ENCODE measurements around the gene FBXO33.

The FBXO33 gene

GRCh38 chr14:39451811-39452210 lies 19.6 kb upstream of the FBXO33 start:
- Histone ChIP-seq H3K4me1 (ENCODE audit: low read length) (peaks cover 10% of the 10 kb centered on the region), H3K9me2 (replicated peaks; ENCODE audit: insufficient read depth, low read length) (no peaks in the 10 kb centered on the region), H3K27me3 (replicated peaks; ENCODE audit: insufficient read depth, low read length) (no peaks in the 10 kb centered on the region), H3F3A (ENCODE audit: insufficient read depth, low read length) (peaks cover under 1% of the 10 kb centered on the region; the same call in 1 of the 2 replicates), H3K4me2 (ENCODE audit: low read depth, low read length) (no peak overlapping the region), H3K36me3 (replicated peaks; ENCODE audit: insufficient read depth, low read length) (no peaks in the 10 kb centered on the region), H3K79me2 (ENCODE audit: low read length) (no peaks in the 10 kb centered on the region), H3K27ac (ENCODE audit: low read length) (no peak overlapping the region), H4K20me1 (ENCODE audit: insufficient read depth, low read length) (no peaks in the 10 kb centered on the region), H3K9ac (ENCODE audit: low read length) (no peak overlapping the region), H3K9me3 (replicated peaks; ENCODE audit: insufficient read depth, low read length) (no peaks in the 10 kb centered on the region), H3K4me3 (ENCODE audit: low read length) (no peak overlapping the region), H2AFZ (ENCODE audit: low read length) (no peak overlapping the region)
- DNase-seq = no peak
- no peak for TF ChIP-seq EZH2phosphoT487 (IDR thresholded peaks at IDR 0.05; ENCODE audit: low read length)
- no peak for TF ChIP-seq CTCF (IDR thresholded peaks at IDR 0.05; ENCODE audit: low read length)
- TF ChIP-seq EZH2 (optimal IDR thresholded peaks at IDR 0.05; ENCODE audit: low read depth, low read length) = no peak

DNA sequence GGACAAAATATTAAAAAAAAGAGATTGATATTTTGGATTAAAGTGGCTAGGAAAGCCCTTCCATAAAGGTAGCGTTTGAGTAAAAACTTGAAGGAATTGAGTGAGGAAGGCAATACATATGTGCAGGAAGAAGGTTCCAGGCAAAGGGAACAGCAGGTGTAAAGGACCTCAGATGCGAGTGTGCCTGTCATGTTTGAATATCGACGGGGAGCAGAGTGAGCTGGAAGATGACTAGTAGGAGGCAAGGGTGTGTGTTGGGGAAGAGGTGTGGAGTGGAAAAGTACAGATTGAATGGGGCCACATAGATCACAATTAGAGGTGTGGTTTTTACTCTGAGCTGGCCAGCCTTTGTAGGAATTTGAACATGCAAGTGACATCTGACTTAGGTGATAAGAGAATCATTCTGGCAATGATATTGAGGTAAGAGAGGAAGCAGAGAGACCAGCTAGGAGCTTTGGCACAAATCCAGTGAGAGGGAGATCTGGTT lies 15.0 kb upstream of the FBXO33 start:
- Histone ChIP-seq H3K27ac (ENCODE audit: low read length) (no peak overlapping the region), H3K9me2 (replicated peaks; ENCODE audit: insufficient read depth, low read length) (no peaks in the 10 kb centered on the region), H2AFZ (ENCODE audit: low read length) (no peak overlapping the region), H3K4me3 (ENCODE audit: low read length) (no peak overlapping the region), H3K36me3 (replicated peaks; ENCODE audit: insufficient read depth, low read length) (no peaks in the 10 kb centered on the region), H3K9me3 (replicated peaks; ENCODE audit: insufficient read depth, low read length) (no peaks in the 10 kb centered on the region), H3K27me3 (replicated peaks; ENCODE audit: insufficient read depth, low read length) (no peaks in the 10 kb centered on the region), H3K9ac (ENCODE audit: low read length) (no peak overlapping the region), H3F3A (ENCODE audit: insufficient read depth, low read length) (peaks cover 8% of the 10 kb centered on the region; the same call in 1 of the 2 replicates), H3K4me2 (ENCODE audit: low read depth, low read length) (no peak overlapping the region), H4K20me1 (ENCODE audit: insufficient read depth, low read length) (no peaks in the 10 kb centered on the region), H3K4me1 (ENCODE audit: low read length) (peaks cover 21% of the 10 kb centered on the region), H3K79me2 (ENCODE audit: low read length) (no peaks in the 10 kb centered on the region)
- TF ChIP-seq EZH2 (optimal IDR thresholded peaks at IDR 0.05; ENCODE audit: low read depth, low read length) (no peak), EZH2phosphoT487 (IDR thresholded peaks at IDR 0.05; ENCODE audit: low read length) (no peak), CTCF (IDR thresholded peaks at IDR 0.05; ENCODE audit: low read length) (no peak)
- DNase-seq = no peak

DNA sequence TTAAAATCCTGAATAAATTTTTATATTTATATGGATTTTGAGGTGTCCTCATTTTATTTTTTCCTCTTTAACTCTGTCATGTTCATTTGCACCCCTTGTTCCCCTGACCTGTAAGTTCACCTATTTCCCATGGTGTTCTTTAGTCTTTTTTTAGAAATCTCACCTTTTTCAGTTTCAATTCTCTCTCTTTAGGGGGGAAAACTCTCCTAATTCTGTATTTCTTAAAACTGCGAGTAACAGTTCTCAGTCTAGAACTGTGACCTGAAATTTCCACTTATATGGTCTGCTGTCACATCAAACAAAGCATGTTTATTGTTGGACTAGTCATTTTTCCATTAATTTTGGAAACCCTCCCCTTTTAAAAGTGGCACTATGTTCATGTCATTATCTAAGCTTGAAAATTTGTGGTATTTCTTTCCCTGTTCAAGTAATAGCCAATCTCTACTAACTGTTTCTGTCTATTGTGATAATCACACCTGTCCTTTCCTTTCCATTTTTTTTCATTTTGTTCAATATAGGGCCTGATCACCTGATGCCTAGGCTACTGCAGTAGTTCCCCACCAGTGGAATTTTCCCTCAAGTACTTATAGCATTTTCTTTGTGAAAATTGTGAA lies 14.0 kb upstream of the FBXO33 start:
- H3K27me3 ChIP-seq (replicated peaks; ENCODE audit: insufficient read depth, low read length) = no peaks in the 10 kb centered on the region
- no peak overlapping the region for H3K9ac ChIP-seq (ENCODE audit: low read length)
- H3K9me3 ChIP-seq (replicated peaks; ENCODE audit: insufficient read depth, low read length) = no peaks in the 10 kb centered on the region
- H3K79me2 ChIP-seq (ENCODE audit: low read length) = no peaks in the 10 kb centered on the region
- H2AFZ ChIP-seq (ENCODE audit: low read length) = no peak overlapping the region
- no peak overlapping the region for H3K4me3 ChIP-seq (ENCODE audit: low read length)
- H3K36me3 ChIP-seq (replicated peaks; ENCODE audit: insufficient read depth, low read length) = no peaks in the 10 kb centered on the region
- no peaks in the 10 kb centered on the region for H3K9me2 ChIP-seq (replicated peaks; ENCODE audit: insufficient read depth, low read length)
- TF ChIP-seq EZH2 (optimal IDR thresholded peaks at IDR 0.05; ENCODE audit: low read depth, low read length) (no peak), CTCF (IDR thresholded peaks at IDR 0.05; ENCODE audit: low read length) (no peak), EZH2phosphoT487 (IDR thresholded peaks at IDR 0.05; ENCODE audit: low read length) (no peak)
- peak overlapping the region; percentile 31 for H3K4me2 ChIP-seq (ENCODE audit: low read depth, low read length)
- H4K20me1 ChIP-seq (ENCODE audit: insufficient read depth, low read length) = no peaks in the 10 kb centered on the region
- H3K27ac ChIP-seq (ENCODE audit: low read length) = peak overlapping the region; percentile 45; the same call in 1 of the 2 replicates
- peaks cover 8% of the 10 kb centered on the region; the same call in 1 of the 2 replicates for H3F3A ChIP-seq (ENCODE audit: insufficient read depth, low read length)
- peak; percentile 40 for DNase-seq
- H3K4me1 ChIP-seq (ENCODE audit: low read length) = peaks cover 21% of the 10 kb centered on the region

Measured in MM.1S (cell line).